HG03575 (cell line): Measurements from ENCODE around the gene OR51T1.
"Not testable (repeated sequence)": the region's sequence is repeated elsewhere in the genome, so short reads cannot be mapped to it uniquely, and the experiment has no call there.

ENCODE experiments used
- ATAC-seq: cut with Tn5 transposase; IDR thresholded peaks from one replicate; pipeline ENCODE4 v1.9.1; 2021; ENCODE audit not compliant: unreplicated experiment, insufficient number of reproducible peaks, low FRiP score; ENCODE audit errors: extremely low read depth

Gene OR51T1, protein sequence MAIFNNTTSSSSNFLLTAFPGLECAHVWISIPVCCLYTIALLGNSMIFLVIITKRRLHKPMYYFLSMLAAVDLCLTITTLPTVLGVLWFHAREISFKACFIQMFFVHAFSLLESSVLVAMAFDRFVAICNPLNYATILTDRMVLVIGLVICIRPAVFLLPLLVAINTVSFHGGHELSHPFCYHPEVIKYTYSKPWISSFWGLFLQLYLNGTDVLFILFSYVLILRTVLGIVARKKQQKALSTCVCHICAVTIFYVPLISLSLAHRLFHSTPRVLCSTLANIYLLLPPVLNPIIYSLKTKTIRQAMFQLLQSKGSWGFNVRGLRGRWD

DNA sequence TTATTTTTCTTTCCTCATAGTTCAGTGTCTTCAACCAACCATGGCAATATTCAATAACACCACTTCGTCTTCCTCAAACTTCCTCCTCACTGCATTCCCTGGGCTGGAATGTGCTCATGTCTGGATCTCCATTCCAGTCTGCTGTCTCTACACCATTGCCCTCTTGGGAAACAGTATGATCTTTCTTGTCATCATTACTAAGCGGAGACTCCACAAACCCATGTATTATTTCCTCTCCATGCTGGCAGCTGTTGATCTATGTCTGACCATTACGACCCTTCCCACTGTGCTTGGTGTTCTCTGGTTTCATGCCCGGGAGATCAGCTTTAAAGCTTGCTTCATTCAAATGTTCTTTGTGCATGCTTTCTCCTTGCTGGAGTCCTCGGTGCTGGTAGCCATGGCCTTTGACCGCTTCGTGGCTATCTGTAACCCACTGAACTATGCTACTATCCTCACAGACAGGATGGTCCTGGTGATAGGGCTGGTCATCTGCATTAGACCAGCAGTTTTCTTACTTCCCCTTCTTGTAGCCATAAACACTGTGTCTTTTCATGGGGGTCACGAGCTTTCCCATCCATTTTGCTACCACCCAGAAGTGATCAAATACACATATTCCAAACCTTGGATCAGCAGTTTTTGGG, at the start of gene OR51T1:
OR51T1 (plus strand) TSS at position 41 of the 641 bp plus-strand sequence; CDS start at position 41, 0 bp downstream.
- no peak for ATAC-seq

DNA sequence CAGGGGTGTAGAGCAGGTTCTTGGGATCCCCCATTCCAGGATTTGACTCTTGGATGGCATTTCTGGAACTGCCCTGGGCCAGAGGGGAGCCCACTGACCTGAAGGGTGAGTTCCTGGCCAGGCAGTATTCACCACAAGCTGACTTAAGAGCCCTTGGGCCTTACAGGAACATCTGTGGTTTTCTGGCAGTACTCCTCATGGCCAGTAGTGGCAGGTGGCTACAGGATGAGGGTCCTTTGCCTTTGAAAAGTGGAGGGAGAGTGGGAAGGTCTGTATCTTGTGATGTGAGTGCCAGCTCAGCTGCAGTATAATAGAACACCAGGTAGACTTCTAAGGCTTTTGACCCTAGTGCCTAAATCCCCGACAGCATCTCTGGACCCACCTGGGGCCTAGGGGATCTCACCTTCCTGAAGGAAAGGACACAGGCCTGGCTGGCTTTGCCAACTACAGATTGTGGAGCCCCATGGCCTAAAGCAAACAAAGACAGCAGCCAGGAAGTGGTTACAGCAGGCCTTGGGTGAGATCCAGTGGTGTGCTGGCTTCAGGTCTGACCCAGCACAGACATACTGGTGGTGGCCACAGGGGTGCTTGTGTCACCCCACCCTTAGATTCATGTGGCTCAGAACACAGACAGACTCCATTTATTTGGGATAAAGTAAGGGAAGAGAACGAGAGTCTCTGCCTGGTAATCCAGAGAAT, 41.7 kb upstream of the OR51T1 start:
- ATAC-seq = no peak

DNA sequence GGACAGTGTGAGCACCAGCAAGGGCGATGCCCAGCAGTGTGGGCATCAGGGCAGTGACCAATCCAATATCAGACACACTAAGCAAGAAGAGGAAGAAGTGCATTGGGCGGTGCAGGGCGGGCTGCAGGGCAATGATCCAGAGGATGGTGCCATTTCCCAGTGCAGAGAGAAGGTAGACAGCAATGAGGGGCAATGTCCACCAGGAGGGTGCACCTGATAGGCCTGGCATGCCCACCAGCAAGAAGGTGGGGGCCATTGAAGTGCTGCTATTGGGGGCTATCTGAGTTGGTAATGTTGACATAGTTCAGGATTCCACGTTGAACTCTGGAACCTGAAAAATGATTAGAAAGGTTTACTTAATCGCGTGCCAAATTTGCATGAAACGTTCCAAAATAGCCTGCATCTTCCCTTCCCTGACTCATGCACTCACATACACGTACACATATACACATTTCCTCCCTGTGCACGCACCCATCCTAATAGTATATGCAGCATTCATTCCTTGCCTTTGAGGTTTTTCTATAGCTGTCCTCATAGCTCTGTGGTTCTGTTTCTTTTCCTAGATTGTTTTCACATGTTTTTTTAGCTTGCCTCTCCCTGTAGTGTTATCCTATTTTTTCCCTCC, 32.7 kb upstream of the OR51T1 start, which contains the start of gene OR51S1:
OR51S1 (minus strand) TSS at position 301 of the 625 bp plus-strand sequence; CDS start at position 301, 0 bp downstream.
- no peak for ATAC-seq

DNA sequence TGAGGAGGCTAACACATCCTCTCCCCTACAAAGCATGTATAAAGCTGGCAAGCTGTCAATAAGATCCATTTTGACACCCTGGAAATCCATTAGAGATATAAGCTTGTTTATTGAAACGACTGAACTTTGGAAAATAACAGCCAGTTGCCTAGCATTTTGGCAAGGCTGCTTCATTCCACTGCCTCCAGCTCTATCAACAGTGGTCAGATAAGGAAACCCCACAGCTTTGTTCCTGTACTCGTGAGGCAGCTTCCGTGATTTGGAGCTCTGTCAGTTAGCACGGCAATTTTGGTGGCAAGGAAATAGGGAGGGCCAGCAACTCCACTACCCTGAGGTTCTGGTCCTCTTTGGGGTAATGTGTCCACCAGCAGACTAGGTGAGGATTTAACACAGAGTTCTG, 30.7 kb upstream of the OR51T1 start:
- no peak for ATAC-seq

DNA sequence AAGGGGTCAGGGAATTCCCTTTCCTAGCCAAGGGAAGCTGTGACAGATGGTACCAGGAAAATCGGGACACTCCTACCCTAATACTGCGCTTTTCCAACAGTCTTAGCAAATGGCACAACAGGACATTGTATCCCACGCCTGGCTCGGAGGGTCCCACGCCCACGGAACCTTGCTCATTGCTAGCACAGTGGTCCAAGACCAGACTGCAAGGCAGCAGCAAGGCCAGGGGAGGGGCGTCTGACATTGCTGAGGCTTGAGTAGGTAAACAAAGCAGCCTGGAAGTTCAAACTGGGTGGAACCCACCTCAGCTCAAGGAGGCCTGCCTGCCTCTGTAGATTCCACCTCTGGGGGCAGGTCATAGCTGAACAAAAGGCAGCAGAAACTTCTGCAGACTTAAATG, 27.4 kb upstream of the OR51T1 start:
- not testable (repeated sequence) for ATAC-seq

DNA sequence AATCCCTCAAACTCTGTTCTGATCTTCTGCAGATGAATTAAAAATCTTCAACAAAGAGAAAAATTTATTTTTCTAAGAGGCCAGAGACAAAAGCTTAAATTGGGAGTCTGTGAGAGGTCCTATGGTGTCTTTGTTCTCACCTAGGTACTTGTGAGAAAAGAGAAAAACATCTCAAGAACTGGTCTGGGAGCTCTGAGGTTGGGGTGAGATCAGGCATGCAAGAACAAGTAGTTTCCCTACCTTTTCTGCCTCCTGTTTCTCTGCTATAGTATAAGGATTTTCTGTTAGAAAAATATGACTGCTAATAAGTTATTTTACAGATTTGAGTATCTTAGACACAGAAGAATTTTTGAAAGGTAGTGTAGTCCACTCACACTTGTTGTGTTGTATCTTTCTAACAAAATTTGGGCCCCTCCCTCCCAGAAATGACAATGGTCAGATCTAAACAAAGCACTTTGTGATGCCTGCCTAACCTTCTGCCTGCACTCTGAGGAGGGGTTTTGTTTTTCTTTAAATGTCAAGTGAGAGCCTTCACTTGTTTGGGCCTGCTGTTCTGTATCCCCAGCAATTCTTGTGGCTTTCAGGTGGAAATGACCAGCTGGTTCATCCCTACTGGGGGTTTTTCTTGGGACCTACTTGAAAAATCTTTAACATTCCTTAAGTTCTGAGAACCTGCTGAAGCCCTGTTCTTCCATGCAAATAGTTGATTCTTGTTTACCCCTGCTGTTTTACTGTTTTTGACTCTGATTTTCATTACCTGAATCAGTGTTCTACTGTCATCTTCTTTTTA, 19.1 kb upstream of the OR51T1 start:
- ATAC-seq = no peak

DNA sequence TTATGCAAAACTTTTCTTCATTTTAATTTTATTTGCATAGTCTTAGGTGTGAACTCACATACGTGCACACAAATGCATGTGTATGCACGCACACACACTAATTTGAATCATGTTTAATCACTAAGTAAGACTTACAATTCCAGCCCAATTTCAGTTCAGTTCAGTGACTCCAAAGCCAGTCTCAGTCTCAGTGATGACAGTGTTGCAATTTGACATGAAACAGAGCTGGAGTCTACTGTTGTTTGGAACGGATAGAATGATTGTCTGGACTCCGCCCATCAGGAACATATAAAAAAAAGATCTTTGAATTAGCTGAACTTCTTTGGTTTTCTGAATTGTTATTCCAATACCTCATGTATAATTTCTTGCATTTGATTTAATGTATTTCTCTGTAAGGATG, 17.8 kb upstream of the OR51T1 start:
- ATAC-seq = no peak

DNA sequence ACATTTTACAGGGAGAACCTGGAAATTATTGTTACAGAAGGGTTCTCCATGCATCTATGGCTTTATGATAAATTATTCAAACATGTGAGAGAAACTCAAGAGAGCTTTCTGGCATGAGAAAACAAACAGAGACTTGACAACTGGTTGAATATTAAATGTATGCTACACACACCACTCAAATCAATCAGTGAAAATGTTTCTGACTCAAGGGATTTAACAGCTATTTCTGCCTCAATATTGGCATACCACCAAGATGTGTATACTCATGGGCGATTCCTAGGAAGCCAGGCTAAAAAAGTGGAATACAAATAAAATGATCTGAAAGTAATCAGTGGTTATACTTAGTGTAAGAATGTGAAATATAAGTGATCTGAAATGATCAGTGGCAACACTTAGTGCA, 15.8 kb upstream of the OR51T1 start:
- ATAC-seq = no peak

DNA sequence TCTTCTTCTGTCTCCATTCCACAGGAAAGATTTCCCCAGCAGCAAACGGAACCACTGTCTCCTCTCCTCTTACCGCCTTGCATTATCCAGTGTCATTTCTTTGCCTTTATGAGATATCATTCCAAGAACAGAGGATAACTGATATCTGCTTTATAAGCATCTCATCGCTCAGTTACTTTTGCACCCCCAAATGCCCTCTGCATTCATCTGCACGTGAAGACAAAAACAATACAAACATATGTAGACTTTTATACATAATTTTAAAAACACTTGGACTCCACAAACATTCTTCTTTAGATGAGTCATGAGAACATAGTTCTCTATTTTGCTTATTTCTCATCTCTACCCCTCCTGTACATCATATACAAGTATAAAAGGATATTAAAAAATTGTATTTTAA, 512 bp upstream of the OR51T1 start:
- no peak for ATAC-seq

DNA sequence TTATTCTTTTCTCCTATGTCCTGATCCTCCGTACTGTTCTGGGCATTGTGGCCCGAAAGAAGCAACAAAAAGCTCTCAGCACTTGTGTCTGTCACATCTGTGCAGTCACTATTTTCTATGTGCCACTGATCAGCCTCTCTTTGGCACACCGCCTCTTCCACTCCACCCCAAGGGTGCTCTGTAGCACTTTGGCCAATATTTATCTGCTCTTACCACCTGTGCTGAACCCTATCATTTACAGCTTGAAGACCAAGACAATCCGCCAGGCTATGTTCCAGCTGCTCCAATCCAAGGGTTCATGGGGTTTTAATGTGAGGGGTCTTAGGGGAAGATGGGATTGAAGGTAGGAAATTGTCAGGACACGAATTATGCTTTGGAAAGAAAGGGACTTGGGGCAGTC, 843 bp downstream of the OR51T1 start:
- no peak for ATAC-seq

DNA sequence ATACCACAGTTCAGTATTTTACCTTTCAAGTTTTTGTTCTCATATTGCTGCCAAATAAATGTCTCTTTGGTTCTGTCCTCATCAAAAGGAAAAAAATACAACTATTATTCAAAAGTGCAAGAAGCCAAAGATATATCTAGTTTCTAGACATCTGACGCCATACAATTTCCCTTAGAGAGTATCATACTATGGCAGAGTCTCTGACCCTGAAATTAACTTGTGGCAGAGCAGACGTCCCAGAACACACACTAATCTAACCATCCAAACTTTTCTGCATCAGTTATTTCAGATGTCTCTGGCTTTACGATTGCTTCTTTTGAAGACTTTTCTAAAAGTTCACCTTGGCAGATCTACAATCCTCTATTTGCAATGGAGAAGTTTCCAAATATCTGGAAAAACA, 2.7 kb downstream of the OR51T1 start:
- ATAC-seq = no peak

DNA sequence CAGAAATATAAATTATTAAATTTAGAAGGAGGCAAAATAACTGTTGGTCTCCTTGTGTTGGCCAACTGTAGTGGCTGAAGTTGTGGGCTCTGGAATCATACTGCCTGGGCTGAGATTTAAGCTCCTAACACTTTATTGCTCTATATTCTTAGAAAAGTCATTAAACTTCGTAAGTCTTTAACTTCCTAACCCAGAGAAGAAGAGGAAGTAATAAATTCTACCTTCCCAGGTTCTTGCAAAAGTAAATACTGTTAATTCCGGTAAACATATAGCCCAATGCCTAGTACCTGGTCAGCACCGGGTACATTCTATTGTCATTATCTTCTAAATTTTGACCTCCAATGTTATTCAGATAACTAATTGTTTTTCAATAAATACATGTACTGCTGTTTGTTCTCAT, 4.5 kb downstream of the OR51T1 start:
- no peak for ATAC-seq

DNA sequence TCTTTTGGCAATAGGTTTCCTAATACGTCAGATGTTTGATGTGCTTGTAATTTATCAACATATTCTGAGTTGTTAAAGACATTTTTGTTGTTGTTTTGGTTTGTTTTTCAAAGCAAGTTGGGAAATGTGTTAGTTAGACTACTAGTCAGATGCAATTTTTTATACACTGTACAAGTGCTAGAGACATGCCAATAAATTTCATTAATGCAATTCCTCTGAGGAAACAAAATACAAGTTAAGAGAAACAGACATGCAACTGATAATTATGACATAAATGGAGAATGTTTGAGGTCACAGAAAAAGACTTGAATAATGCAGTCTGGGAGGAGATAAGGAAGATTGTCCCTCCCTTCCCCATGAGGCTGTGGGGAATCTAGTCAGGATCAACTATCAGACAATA, 5.9 kb downstream of the OR51T1 start:
- ATAC-seq = no peak

DNA sequence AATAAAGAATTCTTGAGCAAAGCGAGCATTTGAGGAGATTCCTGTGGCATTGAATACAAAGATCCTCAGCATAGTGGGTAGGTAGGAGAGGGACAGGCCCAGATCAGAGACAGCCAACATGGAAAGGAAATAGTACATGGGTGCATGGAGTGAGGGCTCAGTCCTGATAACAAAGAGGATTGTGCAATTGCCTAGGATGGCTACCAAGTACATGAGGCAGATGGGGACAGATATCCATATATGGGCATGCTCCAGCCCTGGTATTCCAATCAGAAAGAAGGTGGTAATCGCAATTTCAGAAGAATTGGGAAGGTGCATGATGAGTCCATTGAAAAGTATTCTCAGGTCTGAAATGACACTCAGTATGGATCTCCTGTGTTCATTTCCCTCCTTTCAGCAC, 8.6 kb downstream of the OR51T1 start:
- ATAC-seq = no peak

DNA sequence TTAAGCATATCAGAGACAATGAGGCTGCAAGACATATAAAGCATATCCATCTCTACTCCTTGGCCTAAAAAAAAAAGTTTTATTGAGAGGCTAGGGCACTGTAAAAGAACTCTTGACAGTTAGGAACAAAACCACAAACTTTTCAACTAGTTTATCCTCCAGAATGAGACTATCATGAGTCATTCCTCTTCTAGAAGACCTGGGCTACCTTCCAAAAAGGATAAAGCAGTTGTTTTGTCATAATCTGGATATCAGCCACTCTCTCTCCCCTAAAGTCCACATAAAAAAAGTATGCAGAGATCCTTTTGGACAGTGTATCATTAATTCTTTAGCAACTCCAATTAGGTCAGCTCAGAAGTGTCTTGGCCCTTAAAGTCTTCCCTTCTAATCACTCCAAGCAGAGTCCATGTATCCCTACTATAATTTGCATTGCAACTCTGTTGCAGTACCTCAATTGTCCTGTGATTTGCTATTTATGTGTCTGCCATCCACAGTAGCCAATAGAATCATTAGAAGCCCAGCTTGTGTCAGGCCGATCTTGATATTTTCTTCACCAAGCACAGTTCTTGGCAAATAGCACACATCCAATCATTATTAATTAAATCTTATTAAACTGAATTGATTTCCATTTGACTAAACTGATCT, 10.4 kb downstream of the OR51T1 start:
- ATAC-seq = no peak

DNA sequence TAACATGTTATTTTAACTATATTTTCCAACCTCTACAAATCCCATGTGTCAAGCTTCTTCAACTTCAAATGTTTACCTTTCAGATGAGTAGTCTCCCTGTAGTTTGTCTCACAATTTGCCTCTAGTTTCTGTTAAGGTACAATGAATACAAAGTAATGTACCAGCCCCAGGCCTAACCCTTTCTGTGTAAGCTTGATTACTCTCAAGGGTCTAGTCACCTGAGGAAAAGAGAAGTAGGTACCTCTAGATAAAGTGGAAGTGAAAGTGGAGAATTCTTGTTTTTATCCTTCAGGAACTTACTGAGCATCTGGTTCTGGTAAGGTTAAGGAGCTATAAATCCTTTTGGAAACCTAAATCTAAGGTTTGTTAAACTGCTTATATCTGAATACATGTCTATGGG, 21.8 kb downstream of the OR51T1 start, which contains the start of gene OR51A7:
OR51A7 (plus strand) TSS at position 300 of the 400 bp plus-strand sequence. CDS start 3,587 bp downstream, outside the sequence.
- no peak for ATAC-seq

DNA sequence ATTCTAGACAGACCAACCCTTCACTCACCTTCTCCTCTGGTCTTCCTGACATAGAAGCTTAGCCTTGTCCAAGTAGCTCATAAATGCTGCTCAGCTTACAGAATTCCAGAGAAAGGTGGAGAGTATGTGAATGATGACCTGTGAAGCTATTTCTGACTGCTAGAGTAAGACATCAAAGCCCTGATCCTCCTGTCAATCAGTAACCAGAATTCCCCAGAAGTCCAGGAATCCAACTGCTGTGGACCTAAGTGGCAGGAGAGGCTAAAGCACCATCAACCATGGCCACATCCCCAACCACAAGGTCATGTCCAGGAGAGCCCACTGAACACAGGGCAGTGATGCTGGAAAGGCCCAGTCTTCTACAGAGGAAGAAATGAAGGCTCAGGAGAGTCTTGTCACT, 34.9 kb downstream of the OR51T1 start:
- ATAC-seq = no peak

DNA sequence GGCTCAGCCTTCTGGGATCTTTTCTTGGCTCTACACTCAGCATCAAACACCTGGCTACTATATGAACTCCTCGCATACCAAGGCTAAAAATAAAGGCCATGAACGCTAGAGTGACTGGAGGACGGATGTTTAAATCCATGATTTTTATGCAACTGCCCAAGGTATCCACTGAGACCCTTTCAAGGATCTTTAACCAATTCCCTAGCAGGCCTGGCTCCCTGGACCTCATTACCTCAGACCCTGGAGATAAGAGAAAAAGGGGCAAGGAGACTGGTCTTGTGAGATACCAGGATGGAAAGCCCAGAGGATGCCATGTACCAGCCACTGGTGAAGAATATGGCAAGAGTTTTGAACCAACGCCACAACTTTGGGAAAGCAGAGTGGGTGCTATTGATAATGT, 37.5 kb downstream of the OR51T1 start, which contains the start of gene OR51G2:
OR51G2 (minus strand) TSS at position 101 of the 400 bp plus-strand sequence. CDS start 3,687 bp downstream, outside the sequence.
- no peak for ATAC-seq
